Esophagus squamous epithelium (tissue), 5 donors: ENCODE results near the gene DDX39B. TPM values are rescaled to one million over a fixed set of nuclear protein-coding genes. Genes with fewer than 3 reads are reported as not detected.
"Not testable (repeated sequence)": the region's sequence is repeated elsewhere in the genome, so short reads cannot be mapped to it uniquely, and the experiment has no call there.

ENCODE experiments used
- DNase-seq: peaks from one replicate; lab custom pipeline; 2025; lab: John Stamatoyannopoulos, UW
- H3K27ac ChIP-seq, 4 donors: fragments of 200-600 bp; sonication (generic); one replicate each; pipeline ENCODE4 v1.5.1; 2016 to 2019; ENCODE audit warnings: mild to moderate bottlenecking in 1 of 4
- H3K27me3 ChIP-seq, 4 donors: fragments of 200-600 bp; sonication (generic); 1 replicate in 3 of 4; 2 replicates in 1 of 4; pipeline versions ENCODE4 v1.5.1 to v1.6.0; 2017 to 2021; ENCODE audit warnings: antibody characterized with exemption in 1 of 4
- H3K36me3 ChIP-seq, 3 donors: fragments of 200-600 bp; sonication (generic); one replicate each; pipeline ENCODE4 v1.5.1; 2016 to 2019
- H3K4me1 ChIP-seq, 3 donors: fragments of 200-600 bp; sonication (generic); one replicate each; pipeline ENCODE4 v1.5.1; 2017 to 2019
- H3K4me3 ChIP-seq, 4 donors: fragments of 200-600 bp; sonication (generic); 1 replicate in 3 of 4; 2 replicates in 1 of 4; pipeline ENCODE4 v1.5.1; 2016 to 2019; ENCODE audit warnings: mild to moderate bottlenecking in 2 of 4, moderate library complexity in 1 of 4
- H3K9me3 ChIP-seq, 3 donors: fragments of 200-600 bp; sonication (generic); one replicate each; pipeline ENCODE4 v1.5.1; 2016 to 2019
- POLR2A ChIP-seq, 4 donors: fragments of 450-650 bp; IDR thresholded peaks; one replicate each; pipeline ENCODE4 v1.6.1; 2017; ENCODE audit warnings: antibody characterized with exemption in 4 of 4, mild to moderate bottlenecking in 4 of 4, moderate library complexity in 3 of 4
- WGBS, 2 donors: methylation state at CpG; one replicate each; pipeline ENCODE4 v1.1.5; 2018; 5-methylcytosine and 5-hydroxymethylcytosine counted together
- intact Hi-C: fragments of 100-400 bp; cut with DNase I; formaldehyde crosslinking; loops from one replicate; pipeline ENCODE4 v1.15.0; 2022
- total RNA-seq, 4 donors: library from RNA; depleted of rRNA; stranded (reverse); fragments of >200 nt; gene quantifications; one replicate each; pipeline ENCODE4 v1.1.0, GENCODE V29; 2016
- TF ChIP-seq, protein P1 (sequence below), 6 experiments: fragments of 450-650 bp in 4 of 6; fragments of 200-600 bp in 2 of 6; sonication (generic) in 2 of 6; IDR thresholded peaks; one replicate each; pipeline ENCODE4 v1.5.1; 2016 to 2019; ENCODE audit warnings: antibody characterized with exemption in 6 of 6, mild to moderate bottlenecking in 4 of 6, moderate library complexity in 4 of 6
- donor health status: DM: yes; HTN: yes; CAD: no.

Gene DDX39B
- total RNA-seq, 4 donors from 2014 or later: 173 to 320 (median 259) TPM

GRCh38 chr6:31490115-31490873 is 51.5 kb downstream of the DDX39B start:
- Histone ChIP-seq H3K27ac (no peak overlapping the region), H3K9me3 (no peaks in the 10 kb centered on the region), H3K27me3 (peaks cover 0 to 14% (median 0%) of the 10 kb centered on the region in 4 donors), H3K4me3 (no peak overlapping the region), H3K4me1 (peaks cover 0 to 36% (median 3%) of the 10 kb centered on the region in 3 donors), H3K36me3 (no peaks in the 10 kb centered on the region)
- intact Hi-C loops: no loop called here
- 56 to 69% methylated on average over 10 to 13 of the region's 16 CpGs for WGBS, 2 donors
- DNase-seq: no peak
- no peak for TF ChIP-seq POLR2A (IDR thresholded peaks at IDR 0.05)
- TF ChIP-seq, protein P1, sequence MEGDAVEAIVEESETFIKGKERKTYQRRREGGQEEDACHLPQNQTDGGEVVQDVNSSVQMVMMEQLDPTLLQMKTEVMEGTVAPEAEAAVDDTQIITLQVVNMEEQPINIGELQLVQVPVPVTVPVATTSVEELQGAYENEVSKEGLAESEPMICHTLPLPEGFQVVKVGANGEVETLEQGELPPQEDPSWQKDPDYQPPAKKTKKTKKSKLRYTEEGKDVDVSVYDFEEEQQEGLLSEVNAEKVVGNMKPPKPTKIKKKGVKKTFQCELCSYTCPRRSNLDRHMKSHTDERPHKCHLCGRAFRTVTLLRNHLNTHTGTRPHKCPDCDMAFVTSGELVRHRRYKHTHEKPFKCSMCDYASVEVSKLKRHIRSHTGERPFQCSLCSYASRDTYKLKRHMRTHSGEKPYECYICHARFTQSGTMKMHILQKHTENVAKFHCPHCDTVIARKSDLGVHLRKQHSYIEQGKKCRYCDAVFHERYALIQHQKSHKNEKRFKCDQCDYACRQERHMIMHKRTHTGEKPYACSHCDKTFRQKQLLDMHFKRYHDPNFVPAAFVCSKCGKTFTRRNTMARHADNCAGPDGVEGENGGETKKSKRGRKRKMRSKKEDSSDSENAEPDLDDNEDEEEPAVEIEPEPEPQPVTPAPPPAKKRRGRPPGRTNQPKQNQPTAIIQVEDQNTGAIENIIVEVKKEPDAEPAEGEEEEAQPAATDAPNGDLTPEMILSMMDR (IDR thresholded peaks at IDR 0.05): no peak

DNA sequence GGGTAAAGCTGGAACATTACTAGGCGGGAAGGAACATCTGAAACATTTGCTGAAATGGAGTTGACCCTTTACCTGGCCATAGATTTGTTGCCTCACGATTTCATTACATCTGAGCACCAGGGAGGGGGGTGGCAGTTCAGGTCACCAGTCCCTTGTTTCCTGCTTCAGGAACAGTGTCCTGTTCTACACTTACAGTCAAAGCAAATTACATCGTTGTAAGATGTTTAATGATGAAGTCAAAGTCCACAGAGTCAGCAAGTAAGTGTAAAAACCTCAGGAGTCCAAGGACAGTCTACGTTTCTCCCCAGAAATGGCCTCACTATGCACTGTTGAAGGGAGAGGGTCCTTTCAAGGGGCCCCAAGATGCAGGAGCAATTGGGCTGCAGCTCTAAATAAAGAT is 52.7 kb downstream of the DDX39B start:
- TF ChIP-seq, protein P1 (IDR thresholded peaks at IDR 0.05): no peak
- no peak for TF ChIP-seq POLR2A (IDR thresholded peaks at IDR 0.05)

GRCh38 chr6:31487674-31488073 is 54.1 kb downstream of the DDX39B start:
- H3K36me3 ChIP-seq, H3K27me3 ChIP-seq, H3K4me3 ChIP-seq, H3K27ac ChIP-seq, H3K4me1 ChIP-seq, intact Hi-C loops, H3K9me3 ChIP-seq, DNase-seq: not testable (repeated sequence)
- WGBS, 2 donors: 45 to 48% methylated on average over 3 to 6 of the region's 6 CpGs

More for the DNA sequence above, 52.7 kb downstream of the DDX39B start:
- H3K4me1 ChIP-seq: peaks cover 0 to 24% (median 3%) of the 10 kb centered on the region in 3 donors
- H3K9me3 ChIP-seq: no peaks in the 10 kb centered on the region
- H3K27me3 ChIP-seq: peaks cover 0 to 6% (median 0%) of the 10 kb centered on the region in 4 donors
- no peak for DNase-seq
- 76 to 83% methylated on average over 4 of the region's 4 CpGs for WGBS, 2 donors
- no peak overlapping the region for H3K27ac ChIP-seq
- no peaks in the 10 kb centered on the region for H3K36me3 ChIP-seq
- intact Hi-C loops: no loop called here
- no peak overlapping the region for H3K4me3 ChIP-seq

GRCh38 chr6:31486065-31486837 is 55.6 kb downstream of the DDX39B start:
- H3K4me3 ChIP-seq, intact Hi-C loops, H3K4me1 ChIP-seq, H3K9me3 ChIP-seq, H3K27ac ChIP-seq, H3K27me3 ChIP-seq, DNase-seq, H3K36me3 ChIP-seq: not testable (repeated sequence)
- WGBS, 2 donors: no CpG with 5 or more reads among the region's 9 CpGs

- intact Hi-C loops: no loop called here
- H3K27me3 ChIP-seq: no peaks in the 10 kb centered on the region
- no peak overlapping the region for H3K4me3 ChIP-seq
- H3K36me3 ChIP-seq: no peaks in the 10 kb centered on the region
- 35 to 65% methylated on average over 1 of the region's 1 CpG for WGBS, 2 donors
- no peaks in the 10 kb centered on the region for H3K4me1 ChIP-seq
- DNase-seq: no peak
- no peaks in the 10 kb centered on the region for H3K9me3 ChIP-seq
- H3K27ac ChIP-seq: no peak overlapping the region
- TF ChIP-seq POLR2A (IDR thresholded peaks at IDR 0.05): no peak
- TF ChIP-seq, protein P1 (IDR thresholded peaks at IDR 0.05): no peak
Measured at GRCh38 chr6:31485055-31485454, 56.7 kb downstream of the DDX39B start.

DNA sequence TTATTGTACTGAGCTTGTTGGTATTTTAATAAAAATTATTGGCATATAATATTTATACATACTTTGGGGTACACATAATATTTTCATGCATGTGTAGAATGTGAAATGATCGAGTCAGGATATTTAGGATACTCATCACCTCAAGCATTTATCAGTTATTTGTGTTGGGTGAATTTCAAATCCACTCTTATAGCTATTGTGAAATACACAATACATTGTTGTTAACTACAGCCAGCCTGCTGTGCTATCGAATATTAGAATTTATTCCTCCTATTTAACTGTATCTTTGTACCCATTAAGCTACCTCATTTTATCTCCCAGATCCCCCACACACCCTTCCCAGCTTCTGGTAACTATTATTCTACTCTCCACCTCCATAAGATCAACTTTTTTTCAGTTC is 58.4 kb downstream of the DDX39B start:
- H3K27ac ChIP-seq: no peak overlapping the region
- no peaks in the 10 kb centered on the region for H3K9me3 ChIP-seq
- no peaks in the 10 kb centered on the region for H3K4me1 ChIP-seq
- H3K4me3 ChIP-seq: no peak overlapping the region
- WGBS, 2 donors: 45 to 61% methylated on average over 2 of the region's 2 CpGs
- TF ChIP-seq, protein P1 (IDR thresholded peaks at IDR 0.05): no peak
- TF ChIP-seq POLR2A (IDR thresholded peaks at IDR 0.05): no peak
- intact Hi-C loops: no loop called here
- DNase-seq: no peak
- H3K27me3 ChIP-seq: no peaks in the 10 kb centered on the region
- H3K36me3 ChIP-seq: no peaks in the 10 kb centered on the region
